OCI-LY1 (cell line): ENCODE data around the gene CSAD.

Experiments used
- H2AFZ ChIP-seq: fragments of 200-600 bp; sonication (generic), shearing (Covaris generic); 2 replicates; pipeline ENCODE4 v1.6.0; 2014; ENCODE audit warnings: antibody characterized with exemption, mild to moderate bottlenecking, low read length
- H3F3A ChIP-seq: fragments of 200-600 bp; sonication (generic), shearing (Covaris generic); 2 replicates; pipeline ENCODE4 v1.6.0; 2014; ENCODE audit warnings: mild to moderate bottlenecking, antibody characterized with exemption, low read length, moderate library complexity; ENCODE audit not compliant: insufficient read depth
- H3K27ac ChIP-seq: fragments of 200-600 bp; sonication (generic); 2 replicates; pipeline ENCODE4 v1.5.1; 2014; ENCODE audit warnings: low read length, mixed run types, mild to moderate bottlenecking, low read depth; ENCODE audit not compliant: poor library complexity, severe bottlenecking
- H3K27me3 ChIP-seq: fragments of 200-600 bp; sonication (generic); 2 replicates; pipeline ENCODE4 v1.6.0; 2014; ENCODE audit warnings: antibody characterized with exemption, mild to moderate bottlenecking, low read length, moderate library complexity; ENCODE audit not compliant: insufficient read depth
- H3K36me3 ChIP-seq: fragments of 200-600 bp; sonication (generic); 2 replicates; pipeline ENCODE4 v1.6.1; 2014; ENCODE audit warnings: mild to moderate bottlenecking, antibody characterized with exemption, low read length, moderate library complexity, mixed read lengths; ENCODE audit not compliant: insufficient read depth
- H3K4me1 ChIP-seq: fragments of 200-600 bp; sonication (generic); 2 replicates; pipeline ENCODE4 v1.5.1; 2014; ENCODE audit warnings: mild to moderate bottlenecking, low read length, moderate library complexity; ENCODE audit not compliant: insufficient read depth, severe bottlenecking
- H3K4me2 ChIP-seq: fragments of 200-600 bp; sonication (generic), shearing (Covaris generic); 2 replicates; pipeline ENCODE4 v1.6.1; 2014; ENCODE audit warnings: low read length
- H3K4me3 ChIP-seq: fragments of 200-600 bp; sonication (generic); 2 replicates; pipeline ENCODE4 v1.5.1; 2014; ENCODE audit warnings: low read length, low read depth, mild to moderate bottlenecking, mixed read lengths; ENCODE audit not compliant: poor library complexity, severe bottlenecking
- H3K79me2 ChIP-seq: fragments of 200-600 bp; shearing (Covaris generic); 2 replicates; pipeline ENCODE4 v1.6.1; 2016; ENCODE audit warnings: mixed run types, low read length, mixed read lengths; ENCODE audit not compliant: insufficient read depth
- H3K9ac ChIP-seq: fragments of 200-600 bp; sonication (generic), shearing (Covaris generic); 2 replicates; pipeline ENCODE4 v1.6.1; 2014; ENCODE audit warnings: mild to moderate bottlenecking, low read length, mixed read lengths
- H3K9me2 ChIP-seq: fragments of 200-600 bp; sonication (generic), shearing (Covaris generic); 2 replicates; pipeline ENCODE4 v1.6.1; 2014; ENCODE audit warnings: low read depth, mild to moderate bottlenecking, low read length, mixed read lengths
- H3K9me3 ChIP-seq: fragments of 200-600 bp; shearing (Covaris generic); 2 replicates; pipeline ENCODE4 v1.6.1; 2014; ENCODE audit warnings: low read length, mixed read lengths
- H4K20me1 ChIP-seq: fragments of 200-600 bp; sonication (generic), shearing (Covaris generic); 2 replicates; pipeline ENCODE4 v1.6.0; 2016; ENCODE audit warnings: mild to moderate bottlenecking, low read length; ENCODE audit not compliant: insufficient read depth
- EZH2 ChIP-seq: fragments of 200-600 bp; sonication (generic), shearing (Covaris generic); IDR thresholded peaks from 2 replicates; pipeline ENCODE4 v1.8.0; 2017; ENCODE audit warnings: borderline replicate concordance, mixed run types, mild to moderate bottlenecking, antibody characterized with exemption, low read length, moderate library complexity, mixed read lengths
- TF ChIP-seq, protein P1 (sequence below): fragments of 200-600 bp; sonication (generic), shearing (Covaris generic); IDR thresholded peaks from 2 replicates; pipeline ENCODE4 v1.5.1; 2017; ENCODE audit warnings: mild to moderate bottlenecking, antibody characterized with exemption, low read length, moderate library complexity, mixed read lengths

CSAD gene

DNA sequence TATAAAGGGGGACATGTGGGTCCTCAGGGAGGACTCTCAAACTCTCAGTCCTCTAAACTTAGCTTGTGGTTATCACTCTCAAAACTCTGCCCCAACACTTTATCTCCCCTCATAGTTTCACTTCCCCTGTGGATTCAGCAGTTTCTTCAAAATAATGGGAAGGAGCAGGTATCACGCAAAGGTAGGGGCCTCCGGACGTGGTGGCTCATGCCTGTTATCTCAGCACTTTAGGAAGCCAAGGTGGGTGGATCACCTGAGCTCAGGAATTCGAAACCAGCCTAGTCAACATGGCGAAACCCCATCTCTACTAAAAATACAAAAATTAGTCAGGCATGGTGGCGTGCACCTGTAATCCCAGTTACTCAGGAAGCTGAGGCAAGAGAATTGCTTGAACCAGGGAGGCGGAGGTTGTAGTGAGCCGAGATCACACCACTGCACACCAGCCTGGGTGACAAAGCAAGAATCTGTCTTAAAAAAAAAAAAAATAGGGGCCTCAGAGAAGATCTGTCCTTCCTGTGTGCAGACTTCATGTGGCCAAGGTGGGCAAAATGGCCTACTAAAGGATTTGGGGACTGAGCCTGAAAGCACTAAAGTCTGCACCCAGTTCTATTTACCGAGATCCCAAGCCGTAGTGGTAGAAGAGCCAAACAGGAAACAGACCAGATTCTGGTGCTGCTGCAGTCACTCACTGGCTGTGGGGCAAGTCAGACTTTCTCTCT lies 19.9 kb upstream of the CSAD start:
- H3K27me3 ChIP-seq: no peaks in the 10 kb centered on the region
- peak overlapping the region; percentile 39; the same call in 1 of the 2 replicates for H3K9ac ChIP-seq
- H3K9me2 ChIP-seq: no peaks in the 10 kb centered on the region
- peak overlapping the region; percentile 20 for H3K4me3 ChIP-seq
- TF ChIP-seq EZH2: no peak
- TF ChIP-seq, protein P1, sequence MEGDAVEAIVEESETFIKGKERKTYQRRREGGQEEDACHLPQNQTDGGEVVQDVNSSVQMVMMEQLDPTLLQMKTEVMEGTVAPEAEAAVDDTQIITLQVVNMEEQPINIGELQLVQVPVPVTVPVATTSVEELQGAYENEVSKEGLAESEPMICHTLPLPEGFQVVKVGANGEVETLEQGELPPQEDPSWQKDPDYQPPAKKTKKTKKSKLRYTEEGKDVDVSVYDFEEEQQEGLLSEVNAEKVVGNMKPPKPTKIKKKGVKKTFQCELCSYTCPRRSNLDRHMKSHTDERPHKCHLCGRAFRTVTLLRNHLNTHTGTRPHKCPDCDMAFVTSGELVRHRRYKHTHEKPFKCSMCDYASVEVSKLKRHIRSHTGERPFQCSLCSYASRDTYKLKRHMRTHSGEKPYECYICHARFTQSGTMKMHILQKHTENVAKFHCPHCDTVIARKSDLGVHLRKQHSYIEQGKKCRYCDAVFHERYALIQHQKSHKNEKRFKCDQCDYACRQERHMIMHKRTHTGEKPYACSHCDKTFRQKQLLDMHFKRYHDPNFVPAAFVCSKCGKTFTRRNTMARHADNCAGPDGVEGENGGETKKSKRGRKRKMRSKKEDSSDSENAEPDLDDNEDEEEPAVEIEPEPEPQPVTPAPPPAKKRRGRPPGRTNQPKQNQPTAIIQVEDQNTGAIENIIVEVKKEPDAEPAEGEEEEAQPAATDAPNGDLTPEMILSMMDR: no peak
- H2AFZ ChIP-seq: no peak overlapping the region
- H3K36me3 ChIP-seq: no peaks in the 10 kb centered on the region
- no peaks in the 10 kb centered on the region for H3K79me2 ChIP-seq
- no peaks in the 10 kb centered on the region for H3F3A ChIP-seq
- peak overlapping the region; percentile 48 for H3K4me2 ChIP-seq
- peak overlapping the region; percentile 87 for H3K27ac ChIP-seq
- H4K20me1 ChIP-seq: no peaks in the 10 kb centered on the region
- H3K4me1 ChIP-seq: peaks cover 76% of the 10 kb centered on the region
- no peaks in the 10 kb centered on the region for H3K9me3 ChIP-seq

DNA sequence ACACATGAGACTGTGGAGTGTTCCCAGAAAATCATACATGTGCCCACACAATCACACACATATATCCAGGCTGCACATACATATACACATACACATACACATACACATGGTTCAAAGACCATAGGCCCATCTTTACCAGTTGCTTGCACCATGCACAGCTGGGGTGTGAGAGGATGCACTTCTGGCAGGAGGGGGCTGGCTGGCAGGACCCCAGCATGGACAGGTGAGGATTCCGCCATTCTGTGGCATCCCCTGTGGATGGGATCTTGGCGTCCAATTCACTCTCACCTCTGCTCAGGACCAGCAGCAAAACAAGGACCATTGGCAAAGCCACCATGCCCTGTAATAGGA lies 19.4 kb upstream of the CSAD start:
- peak overlapping the region; percentile 20 for H3K4me3 ChIP-seq
- no peak for TF ChIP-seq EZH2
- TF ChIP-seq, protein P1: no peak
- peak overlapping the region; percentile 48 for H3K4me2 ChIP-seq
- H3K9ac ChIP-seq: peak overlapping the region; percentile 0; the same call in 1 of the 2 replicates
- no peaks in the 10 kb centered on the region for H3K79me2 ChIP-seq
- no peaks in the 10 kb centered on the region for H3F3A ChIP-seq
- peaks cover 70% of the 10 kb centered on the region for H3K4me1 ChIP-seq
- no peaks in the 10 kb centered on the region for H3K27me3 ChIP-seq
- no peaks in the 10 kb centered on the region for H3K9me3 ChIP-seq
- no peaks in the 10 kb centered on the region for H3K9me2 ChIP-seq
- H4K20me1 ChIP-seq: no peaks in the 10 kb centered on the region
- H2AFZ ChIP-seq: no peak overlapping the region
- no peaks in the 10 kb centered on the region for H3K36me3 ChIP-seq
- peak overlapping the region; percentile 87 for H3K27ac ChIP-seq

DNA sequence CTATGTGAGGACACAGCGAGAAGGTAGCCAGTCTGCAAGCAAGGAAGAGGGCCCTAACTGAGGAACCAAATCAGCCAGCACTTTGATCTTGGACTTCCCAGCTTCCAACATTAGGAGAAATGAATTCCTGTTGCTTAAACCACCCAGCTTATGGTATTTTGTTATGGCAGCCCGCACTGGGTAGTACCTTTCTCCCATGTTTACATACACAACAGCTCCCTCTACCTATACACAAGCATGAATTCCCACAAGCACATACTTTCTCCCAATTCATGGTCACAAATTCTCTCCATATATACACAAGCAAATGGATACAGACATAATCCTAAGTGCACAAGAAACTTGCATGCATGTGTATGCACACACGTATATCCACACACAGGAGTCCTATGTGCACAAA lies 19.0 kb upstream of the CSAD start:
- Histone ChIP-seq H3K9me3 (no peaks in the 10 kb centered on the region), H3K4me1 (peaks cover 67% of the 10 kb centered on the region), H3K27me3 (no peaks in the 10 kb centered on the region), H3K9ac (no peak overlapping the region; the same call in 1 of the 2 replicates), H2AFZ (no peak overlapping the region), H3F3A (no peaks in the 10 kb centered on the region; the same call in 1 of the 2 replicates), H3K36me3 (no peaks in the 10 kb centered on the region), H3K79me2 (no peaks in the 10 kb centered on the region), H3K4me2 (peak overlapping the region; percentile 48; the same call in 1 of the 2 replicates), H3K27ac (peak overlapping the region; percentile 87), H3K4me3 (no peak overlapping the region), H4K20me1 (no peaks in the 10 kb centered on the region), H3K9me2 (no peaks in the 10 kb centered on the region)
- no peak for TF ChIP-seq EZH2
- TF ChIP-seq, protein P1: no peak
